Prostate gland (tissue), 2 donors: ENCODE results near the gene GRK3. TPM values are rescaled to one million over a fixed set of nuclear protein-coding genes. Genes with fewer than 3 reads are reported as not detected.

Experiments used
- DNase-seq: peaks from one replicate; pipeline ENCODE4 v3.0.0-alpha.2; 2019; ENCODE audit warnings: low spot score
- H3K27ac ChIP-seq, 2 donors: fragments of 200-600 bp; sonication (generic); 2 replicates each; pipeline ENCODE4 v1.5.1; 2017 to 2019
- H3K27me3 ChIP-seq: fragments of 200-600 bp; sonication (generic); replicated peaks from 2 replicates; pipeline ENCODE4 v1.5.1; 2019; ENCODE audit not compliant: insufficient read depth
- H3K36me3 ChIP-seq, 2 donors: fragments of 200-600 bp; sonication (generic); 1 replicate in 1 of 2; 2 replicates in 1 of 2; pipeline versions ENCODE4 v1.5.1 to v1.8.1; 2017 to 2019
- H3K4me1 ChIP-seq: fragments of 200-600 bp; sonication (generic); replicated peaks from 2 replicates; pipeline ENCODE4 v1.5.1; 2019
- H3K4me3 ChIP-seq, 2 donors: fragments of 200-600 bp; sonication (generic); 2 replicates each; pipeline ENCODE4 v1.5.1; 2017 to 2019
- H3K9me3 ChIP-seq: fragments of 200-600 bp; sonication (generic); 2 replicates; pipeline ENCODE4 v1.5.1; 2017
- CTCF ChIP-seq, 4 experiments: fragments of 200-600 bp in 2 of 4; fragments of 450-650 bp in 2 of 4; sonication (generic) in 2 of 4; IDR thresholded peaks; 1 replicate in 3 of 4; 2 replicates in 1 of 4; pipeline ENCODE4 v1.5.1; 2016 to 2019; ENCODE audit warnings: antibody characterized with exemption in 4 of 4, mild to moderate bottlenecking in 2 of 4, moderate library complexity in 2 of 4
- POLR2A ChIP-seq: fragments of 450-650 bp; IDR thresholded peaks from one replicate; pipeline ENCODE4 v1.6.1; 2016; ENCODE audit warnings: antibody characterized with exemption, mild to moderate bottlenecking
- POLR2AphosphoS5 ChIP-seq: sonication (generic); formaldehyde crosslinking; IDR thresholded peaks from one replicate; pipeline ENCODE4 v1.6.1; 2017; ENCODE audit warnings: antibody characterized with exemption
- WGBS: methylation state at CpG from one replicate; pipeline ENCODE4 v1.1.5; 2018; 5-methylcytosine and 5-hydroxymethylcytosine counted together
- intact Hi-C: fragments of 100-400 bp; cut with DNase I; formaldehyde crosslinking; loops from one replicate; pipeline ENCODE4 v1.14.2; 2022
- total RNA-seq, 2 donors: library from RNA; depleted of rRNA; stranded (reverse); fragments of >200 nt; gene quantifications; one replicate each; pipeline ENCODE4 v1.1.0, GENCODE V29; 2016

The GRK3 gene
- total RNA-seq, 2 donors from 2014 or later = 10.2 to 16.9 TPM

- Histone ChIP-seq H3K27ac (peak overlapping the region in 1 of 2 donors; percentile 35), H3K9me3 (no peaks in the 10 kb centered on the region), H3K27me3 (no peaks in the 10 kb centered on the region), H3K4me1 (no peaks in the 10 kb centered on the region), H3K36me3 (no peaks in the 10 kb centered on the region), H3K4me3 (no peak overlapping the region)
- DNase-seq = no peak
- WGBS = 62% methylated on average over 4 of the region's 4 CpGs
- no peak for TF ChIP-seq CTCF (IDR thresholded peaks at IDR 0.05)
- intact Hi-C loops = no loop called here
These were observed 87.0 kb downstream of the GRK3 start for GRCh38 chr22:25651332-25652085.

- intact Hi-C loops = no loop called here
- DNase-seq = no peak
- Histone ChIP-seq H3K4me1 (no peaks in the 10 kb centered on the region), H3K9me3 (no peaks in the 10 kb centered on the region), H3K4me3 (no peak overlapping the region), H3K36me3 (no peaks in the 10 kb centered on the region), H3K27me3 (no peaks in the 10 kb centered on the region), H3K27ac (no peak overlapping the region)
- TF ChIP-seq POLR2AphosphoS5 = no peak
- TF ChIP-seq POLR2A = no peak
- no peak for TF ChIP-seq CTCF (IDR thresholded peaks at IDR 0.05)
These were observed 90.2 kb downstream of the GRK3 start for GRCh38 chr22:25654676-25655075.

GRCh38 chr22:25655371-25655935, 91.0 kb downstream of the GRK3 start:
- Histone ChIP-seq H3K27ac (no peak overlapping the region), H3K27me3 (no peaks in the 10 kb centered on the region), H3K4me1 (peaks cover 1% of the 10 kb centered on the region), H3K36me3 (no peaks in the 10 kb centered on the region), H3K4me3 (no peak overlapping the region), H3K9me3 (no peaks in the 10 kb centered on the region)
- 91% methylated on average over 4 of the region's 4 CpGs for WGBS
- intact Hi-C loops = no loop called here
- DNase-seq = no peak
- TF ChIP-seq POLR2A = no peak
- no peak for TF ChIP-seq CTCF (IDR thresholded peaks at IDR 0.05)
- TF ChIP-seq POLR2AphosphoS5 = no peak

- H3K27me3 ChIP-seq = no peaks in the 10 kb centered on the region
- no peaks in the 10 kb centered on the region for H3K9me3 ChIP-seq
- TF ChIP-seq POLR2A (no peak), CTCF (IDR thresholded peaks at IDR 0.05) (no peak), POLR2AphosphoS5 (no peak)
- no peaks in the 10 kb centered on the region for H3K36me3 ChIP-seq
- DNase-seq = no peak
- no peak overlapping the region for H3K4me3 ChIP-seq
- no peak overlapping the region for H3K27ac ChIP-seq
- intact Hi-C loops = no loop called here
- peaks cover 6% of the 10 kb centered on the region for H3K4me1 ChIP-seq
These were observed 92.2 kb downstream of the GRK3 start for GRCh38 chr22:25656724-25657123.

GRCh38 chr22:25658633-25659032, 94.2 kb downstream of the GRK3 start:
- Histone ChIP-seq H3K4me3 (no peak overlapping the region), H3K27me3 (no peaks in the 10 kb centered on the region), H3K9me3 (no peaks in the 10 kb centered on the region), H3K4me1 (peaks cover 6% of the 10 kb centered on the region), H3K36me3 (no peaks in the 10 kb centered on the region), H3K27ac (no peak overlapping the region)
- intact Hi-C loops = no loop called here
- 83% methylated on average over 4 of the region's 4 CpGs for WGBS
- TF ChIP-seq CTCF (IDR thresholded peaks at IDR 0.05) = no peak
- TF ChIP-seq POLR2A = no peak
- no peak for TF ChIP-seq POLR2AphosphoS5
- no peak for DNase-seq
